ENCODE results near the gene YIPF3. TPM values are rescaled to one million over a fixed set of nuclear protein-coding genes. Genes with fewer than 3 reads are reported as not detected.

The YIPF3 gene
- total and polyA plus RNA-seq, 2 donors from 2014 or later: 107 to 114 TPM

GRCh38 chr6:43524483-43524961 is 7.8 kb upstream of the YIPF3 start:
- intact Hi-C loops (cut with DNase I): no loop called here
- FAIRE-seq (no peak), DNase-seq (no peak)
- TF ChIP-seq CTCF (IDR thresholded peaks at IDR 0.05; ENCODE audit: borderline replicate concordance, extremely low read depth, insufficient read depth): no peak
- Histone ChIP-seq H3K4me3 (ENCODE audit: low read length in 3 of 3) (no peak overlapping the region), H3K27ac (ENCODE audit: low read depth in 2 of 2, low read length in 2 of 2) (no peak overlapping the region), H3K4me1 (ENCODE audit: control insufficient read depth in 2 of 3, insufficient read depth in 2 of 3, low read depth in 1 of 3, low read length in 3 of 3) (no peaks in the 10 kb centered on the region), H3K27me3 (ENCODE audit: control insufficient read depth, insufficient read depth, low read length) (no peaks in the 10 kb centered on the region), H3K9me3 (ENCODE audit: control insufficient read depth in 2 of 3, insufficient read depth in 1 of 3, low read length in 3 of 3) (no peaks in the 10 kb centered on the region), H3K36me3 (ENCODE audit: control insufficient read depth in 2 of 3, insufficient read depth in 3 of 3, low read length in 3 of 3) (peaks cover 16 to 76% (median 70%) of the 10 kb centered on the region in 3 donors), H3K9ac (ENCODE audit: low read length in 3 of 3) (no peak overlapping the region)

GRCh38 chr6:43523284-43523683 is 6.6 kb upstream of the YIPF3 start:
- no peak for DNase-seq
- no peak for TF ChIP-seq CTCF (IDR thresholded peaks at IDR 0.05; ENCODE audit: borderline replicate concordance, extremely low read depth, insufficient read depth)
- Histone ChIP-seq H3K9ac (ENCODE audit: low read length in 3 of 3) (no peak overlapping the region), H3K27me3 (ENCODE audit: control insufficient read depth, insufficient read depth, low read length) (no peaks in the 10 kb centered on the region), H3K4me1 (ENCODE audit: control insufficient read depth in 2 of 3, insufficient read depth in 2 of 3, low read depth in 1 of 3, low read length in 3 of 3) (peaks cover under 1 to 1% (median under 1%) of the 10 kb centered on the region in 3 donors), H3K9me3 (ENCODE audit: control insufficient read depth in 2 of 3, insufficient read depth in 1 of 3, low read length in 3 of 3) (no peaks in the 10 kb centered on the region), H3K4me3 (ENCODE audit: low read length in 3 of 3) (no peak overlapping the region), H3K36me3 (ENCODE audit: control insufficient read depth in 2 of 3, insufficient read depth in 3 of 3, low read length in 3 of 3) (peaks cover 16 to 72% (median 70%) of the 10 kb centered on the region in 3 donors), H3K27ac (ENCODE audit: low read depth in 2 of 2, low read length in 2 of 2) (no peak overlapping the region)
- intact Hi-C loops (cut with DNase I): no loop called here
- FAIRE-seq: no peak

GRCh38 chr6:43522547-43523261 is 6.0 kb upstream of the YIPF3 start:
- H3K9me3 ChIP-seq (ENCODE audit: control insufficient read depth in 2 of 3, insufficient read depth in 1 of 3, low read length in 3 of 3): no peaks in the 10 kb centered on the region
- H3K27ac ChIP-seq (ENCODE audit: low read depth in 2 of 2, low read length in 2 of 2): no peak overlapping the region
- H3K9ac ChIP-seq (ENCODE audit: low read length in 3 of 3): no peak overlapping the region
- H3K27me3 ChIP-seq (ENCODE audit: control insufficient read depth, insufficient read depth, low read length): no peaks in the 10 kb centered on the region
- peaks cover 13 to 67% (median 65%) of the 10 kb centered on the region in 3 donors for H3K36me3 ChIP-seq (ENCODE audit: control insufficient read depth in 2 of 3, insufficient read depth in 3 of 3, low read length in 3 of 3)
- DNase-seq: no peak
- FAIRE-seq: no peak
- H3K4me1 ChIP-seq (ENCODE audit: control insufficient read depth in 2 of 3, insufficient read depth in 2 of 3, low read depth in 1 of 3, low read length in 3 of 3): peaks cover 6% of the 10 kb centered on the region in 3 donors
- H3K4me3 ChIP-seq (ENCODE audit: low read length in 3 of 3): no peak overlapping the region
- intact Hi-C loops (cut with DNase I): no loop called here
- TF ChIP-seq CTCF (IDR thresholded peaks at IDR 0.05; ENCODE audit: borderline replicate concordance, extremely low read depth, insufficient read depth): no peak

Measured in kidney (tissue), 14 donors.